ENCODE measurements around the gene FRMD8. TPM values are rescaled to one million over a fixed set of nuclear protein-coding genes. Genes with fewer than 3 reads are reported as not detected.

The FRMD8 gene
- total RNA-seq, 2 donors from 2014 or later = 27.4 to 29.6 TPM

DNA sequence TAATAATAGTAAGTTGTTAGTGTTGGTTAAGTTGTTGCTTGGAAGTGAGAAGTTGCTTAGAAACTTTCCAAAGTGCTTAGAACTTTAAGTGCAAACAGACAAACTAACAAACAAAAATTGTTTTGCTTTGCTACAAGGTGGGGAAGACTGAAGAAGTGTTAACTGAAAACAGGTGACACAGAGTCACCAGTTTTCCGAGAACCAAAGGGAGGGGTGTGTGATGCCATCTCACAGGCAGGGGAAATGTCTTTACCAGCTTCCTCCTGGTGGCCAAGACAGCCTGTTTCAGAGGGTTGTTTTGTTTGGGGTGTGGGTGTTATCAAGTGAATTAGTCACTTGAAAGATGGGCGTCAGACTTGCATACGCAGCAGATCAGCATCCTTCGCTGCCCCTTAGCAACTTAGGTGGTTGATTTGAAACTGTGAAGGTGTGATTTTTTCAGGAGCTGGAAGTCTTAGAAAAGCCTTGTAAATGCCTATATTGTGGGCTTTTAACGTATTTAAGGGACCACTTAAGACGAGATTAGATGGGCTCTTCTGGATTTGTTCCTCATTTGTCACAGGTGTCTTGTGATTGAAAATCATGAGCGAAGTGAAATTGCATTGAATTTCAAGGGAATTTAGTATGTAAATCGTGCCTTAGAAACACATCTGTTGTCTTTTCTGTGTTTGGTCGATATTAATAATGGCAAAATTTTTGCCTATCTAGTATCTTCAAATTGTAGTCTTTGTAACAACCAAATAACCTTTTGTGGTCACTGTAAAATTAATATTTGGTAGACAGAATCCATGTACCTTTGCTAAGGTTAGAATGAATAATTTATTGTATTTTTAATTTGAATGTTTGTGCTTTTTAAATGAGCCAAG is 38.9 kb downstream of the FRMD8 start:
- no peaks in the 10 kb centered on the region for H3K27me3 ChIP-seq (ENCODE audit: control insufficient read depth, insufficient read depth, low read length, poor library complexity, severe bottlenecking)
- 49 to 51% methylated on average over 4 to 9 of the region's 9 CpGs for WGBS, 2 experiments (ENCODE audit: insufficient coverage in 1 of 2, insufficient read length in 1 of 2)
- H3K36me3 Mint-ChIP-seq (ENCODE audit: low read depth) = peaks cover 1% of the 10 kb centered on the region
- no peaks in the 10 kb centered on the region for H3K9me3 ChIP-seq (ENCODE audit: control insufficient read depth, low read length)
- peak overlapping the region; percentile 83 for H3K4me3 ChIP-seq (ENCODE audit: low read length)
- H3K27ac Mint-ChIP-seq = peak overlapping the region; percentile 98
- H3K36me3 ChIP-seq (ENCODE audit: control insufficient read depth, insufficient read depth, low read length) = peaks cover 9% of the 10 kb centered on the region
- TF ChIP-seq, protein P1, sequence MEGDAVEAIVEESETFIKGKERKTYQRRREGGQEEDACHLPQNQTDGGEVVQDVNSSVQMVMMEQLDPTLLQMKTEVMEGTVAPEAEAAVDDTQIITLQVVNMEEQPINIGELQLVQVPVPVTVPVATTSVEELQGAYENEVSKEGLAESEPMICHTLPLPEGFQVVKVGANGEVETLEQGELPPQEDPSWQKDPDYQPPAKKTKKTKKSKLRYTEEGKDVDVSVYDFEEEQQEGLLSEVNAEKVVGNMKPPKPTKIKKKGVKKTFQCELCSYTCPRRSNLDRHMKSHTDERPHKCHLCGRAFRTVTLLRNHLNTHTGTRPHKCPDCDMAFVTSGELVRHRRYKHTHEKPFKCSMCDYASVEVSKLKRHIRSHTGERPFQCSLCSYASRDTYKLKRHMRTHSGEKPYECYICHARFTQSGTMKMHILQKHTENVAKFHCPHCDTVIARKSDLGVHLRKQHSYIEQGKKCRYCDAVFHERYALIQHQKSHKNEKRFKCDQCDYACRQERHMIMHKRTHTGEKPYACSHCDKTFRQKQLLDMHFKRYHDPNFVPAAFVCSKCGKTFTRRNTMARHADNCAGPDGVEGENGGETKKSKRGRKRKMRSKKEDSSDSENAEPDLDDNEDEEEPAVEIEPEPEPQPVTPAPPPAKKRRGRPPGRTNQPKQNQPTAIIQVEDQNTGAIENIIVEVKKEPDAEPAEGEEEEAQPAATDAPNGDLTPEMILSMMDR (conservative IDR thresholded peaks at IDR 0.05) = peak; percentile 58
- peaks cover 9% of the 10 kb centered on the region for H3K4me1 ChIP-seq (ENCODE audit: control insufficient read depth, insufficient read depth, low read length)
- DNase-seq = peak; percentile 77
- H3K27ac ChIP-seq (ENCODE audit: low read depth, low read length) = no peak overlapping the region
- H3K9me3 Mint-ChIP-seq = no peaks in the 10 kb centered on the region
- peaks cover 81% of the 10 kb centered on the region for H3K4me1 Mint-ChIP-seq
- H3K27me3 Mint-ChIP-seq (ENCODE audit: insufficient read depth) = no peaks in the 10 kb centered on the region
- H3K4me3 Mint-ChIP-seq = peak overlapping the region; percentile 62
- H3K9ac ChIP-seq (ENCODE audit: extremely low read depth, low read length, poor library complexity, severe bottlenecking) = peak overlapping the region; percentile 98

DNA sequence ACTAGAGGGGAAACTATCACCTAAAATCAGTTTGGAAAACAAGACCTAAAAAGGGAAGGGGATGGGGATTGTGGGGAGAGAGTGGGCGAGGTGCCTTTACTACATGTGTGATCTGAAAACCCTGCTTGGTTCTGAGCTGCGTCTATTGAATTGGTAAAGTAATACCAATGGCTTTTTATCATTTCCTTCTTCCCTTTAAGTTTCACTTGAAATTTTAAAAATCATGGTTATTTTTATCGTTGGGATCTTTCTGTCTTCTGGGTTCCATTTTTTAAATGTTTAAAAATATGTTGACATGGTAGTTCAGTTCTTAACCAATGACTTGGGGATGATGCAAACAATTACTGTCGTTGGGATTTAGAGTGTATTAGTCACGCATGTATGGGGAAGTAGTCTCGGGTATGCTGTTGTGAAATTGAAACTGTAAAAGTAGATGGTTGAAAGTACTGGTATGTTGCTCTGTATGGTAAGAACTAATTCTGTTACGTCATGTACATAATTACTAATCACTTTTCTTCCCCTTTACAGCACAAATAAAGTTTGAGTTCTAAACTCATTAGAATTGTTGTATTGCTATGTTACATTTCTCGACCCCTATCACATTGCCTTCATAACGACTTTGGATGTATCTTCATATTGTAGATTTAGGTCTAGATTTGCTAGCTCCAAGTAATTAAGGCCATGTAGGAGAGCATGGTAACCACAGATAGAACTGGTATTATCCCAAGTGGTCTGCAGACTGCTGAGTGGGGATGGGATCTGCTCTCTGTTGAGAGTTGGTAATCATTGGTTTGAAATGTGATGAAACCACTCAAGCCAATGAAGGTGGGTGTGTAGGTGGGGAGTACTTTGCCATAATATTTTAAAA is 39.8 kb downstream of the FRMD8 start:
- Histone ChIP-seq H3K27ac (ENCODE audit: low read depth, low read length) (no peak overlapping the region), H3K27me3 (ENCODE audit: control insufficient read depth, insufficient read depth, low read length, poor library complexity, severe bottlenecking) (no peaks in the 10 kb centered on the region), H3K36me3 (ENCODE audit: control insufficient read depth, insufficient read depth, low read length) (peaks cover 9% of the 10 kb centered on the region), H3K9me3 (ENCODE audit: control insufficient read depth, low read length) (no peaks in the 10 kb centered on the region), H3K4me3 (ENCODE audit: low read length) (peak overlapping the region; percentile 83), H3K9ac (ENCODE audit: extremely low read depth, low read length, poor library complexity, severe bottlenecking) (peak overlapping the region; percentile 98), H3K4me1 (ENCODE audit: control insufficient read depth, insufficient read depth, low read length) (peaks cover 8% of the 10 kb centered on the region)
- Mint-ChIP-seq H3K36me3 (ENCODE audit: low read depth) (peaks cover 3% of the 10 kb centered on the region), H3K9me3 (no peaks in the 10 kb centered on the region), H3K27ac (peak overlapping the region; percentile 83), H3K4me1 (peaks cover 77% of the 10 kb centered on the region), H3K4me3 (peak overlapping the region; percentile 62), H3K27me3 (ENCODE audit: insufficient read depth) (no peaks in the 10 kb centered on the region)
- 56 to 83% methylated on average over 2 to 8 of the region's 9 CpGs for WGBS, 2 experiments (ENCODE audit: insufficient coverage in 1 of 2, insufficient read length in 1 of 2)
- DNase-seq = no peak
- TF ChIP-seq, protein P1 (conservative IDR thresholded peaks at IDR 0.05) = no peak

DNA sequence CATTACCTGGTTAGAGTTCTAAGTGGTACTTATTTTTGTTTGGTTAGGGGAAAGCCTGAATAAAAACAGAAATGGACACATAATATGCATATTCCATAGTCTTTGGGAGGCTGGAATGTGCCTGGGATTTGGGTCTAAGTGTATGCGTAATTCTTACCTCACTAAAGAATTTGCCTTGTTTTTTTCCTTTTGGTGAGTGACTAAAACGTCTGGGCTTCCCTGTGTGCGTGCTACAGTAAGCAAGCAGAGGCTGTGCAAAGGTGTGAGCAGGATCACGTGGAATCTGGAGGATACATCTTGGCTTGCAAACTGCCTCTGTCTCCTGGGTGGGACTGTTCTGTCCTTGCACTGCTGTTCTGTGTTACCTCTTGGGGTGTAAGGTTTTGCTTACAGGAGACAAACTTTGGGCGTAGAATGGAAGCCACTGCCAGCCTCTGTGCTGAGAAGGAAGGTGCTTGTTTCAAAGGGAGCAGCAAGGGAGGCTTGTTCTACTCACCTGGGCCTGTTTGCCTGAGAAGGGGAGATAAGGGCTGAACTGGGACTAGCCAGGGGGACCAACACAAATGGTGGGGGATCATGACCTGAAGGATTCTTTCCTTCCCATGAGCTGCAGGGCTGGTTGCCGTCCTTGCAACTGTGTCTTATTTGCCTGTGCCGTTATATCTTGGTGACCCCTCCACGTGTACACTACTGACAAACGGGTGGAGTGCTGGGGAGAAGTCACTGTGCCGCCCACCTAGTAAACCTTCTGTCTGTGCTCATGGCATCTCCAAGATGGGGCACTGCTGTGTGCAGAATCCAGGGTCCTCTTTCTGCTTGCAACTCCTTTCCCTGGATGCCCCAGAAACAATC is 40.6 kb downstream of the FRMD8 start:
- DNase-seq = peak; percentile 72
- no peaks in the 10 kb centered on the region for H3K9me3 Mint-ChIP-seq
- H3K36me3 Mint-ChIP-seq (ENCODE audit: low read depth) = peaks cover 3% of the 10 kb centered on the region
- peak overlapping the region; percentile 62 for H3K4me3 Mint-ChIP-seq
- Histone ChIP-seq H3K4me1 (ENCODE audit: control insufficient read depth, insufficient read depth, low read length) (peaks cover 4% of the 10 kb centered on the region), H3K27me3 (ENCODE audit: control insufficient read depth, insufficient read depth, low read length, poor library complexity, severe bottlenecking) (no peaks in the 10 kb centered on the region), H3K36me3 (ENCODE audit: control insufficient read depth, insufficient read depth, low read length) (peaks cover 9% of the 10 kb centered on the region), H3K9me3 (ENCODE audit: control insufficient read depth, low read length) (no peaks in the 10 kb centered on the region), H3K4me3 (ENCODE audit: low read length) (peak overlapping the region; percentile 83), H3K9ac (ENCODE audit: extremely low read depth, low read length, poor library complexity, severe bottlenecking) (peak overlapping the region; percentile 98), H3K27ac (ENCODE audit: low read depth, low read length) (no peak overlapping the region)
- H3K27me3 Mint-ChIP-seq (ENCODE audit: insufficient read depth) = no peaks in the 10 kb centered on the region
- WGBS, 2 experiments (ENCODE audit: insufficient coverage in 1 of 2, insufficient read length in 1 of 2) = 79 to 86% methylated on average over 8 to 10 of the region's 10 CpGs
- H3K27ac Mint-ChIP-seq = peak overlapping the region; percentile 83
- H3K4me1 Mint-ChIP-seq = peaks cover 71% of the 10 kb centered on the region
- TF ChIP-seq, protein P1 (conservative IDR thresholded peaks at IDR 0.05) = no peak

Data from endodermal cell (in vitro differentiated cells).